Activated CD4-positive, alpha-beta memory T cell treated with anti-CD3 and anti-CD28 coated beads, Interleukin-2, amount 10 ng/mL, durations not matched to agents 7 days and 5 days (primary cell): ENCODE measurements around the gene CTXND1. TPM values are rescaled to one million over a fixed set of nuclear protein-coding genes. Genes with fewer than 3 reads are reported as not detected.
A peak's percentile ranks its signal among the peaks of the same experiment; 100 is the strongest.

ENCODE experiments used
- CTCF ChIA-PET: fragments of 350-600 bp; sonication (Branson Sonifier 250); formaldehyde crosslinking; loops from one replicate; lab custom pipeline; 2021; ENCODE audit warnings: antibody characterized with exemption, inconsistent platforms; lab: Charles Lee
- POLR2A ChIA-PET: fragments of 350-600 bp; sonication (Branson Sonifier 250); formaldehyde crosslinking; loops from one replicate; lab custom pipeline; 2021; ENCODE audit warnings: antibody characterized with exemption; lab: Charles Lee
- DNase-seq: peaks from one replicate; pipeline ENCODE4 v3.0.0-alpha.2; 2020
- H3K27ac Mint-ChIP-seq: one replicate; pipeline ENCODE4 v1.8.0; 2021; ENCODE audit warnings: mild to moderate bottlenecking, mixed read lengths
- H3K27me3 Mint-ChIP-seq: one replicate; pipeline ENCODE4 v1.8.0; 2021; ENCODE audit warnings: mixed read lengths
- H3K36me3 Mint-ChIP-seq: one replicate; pipeline ENCODE4 v1.8.0; 2021; ENCODE audit warnings: low read depth, mixed read lengths
- H3K4me1 Mint-ChIP-seq: one replicate; pipeline ENCODE4 v1.8.0; 2021; ENCODE audit warnings: mixed read lengths
- H3K4me3 Mint-ChIP-seq: one replicate; pipeline ENCODE4 v1.8.0; 2021; ENCODE audit warnings: mild to moderate bottlenecking, mixed read lengths
- H3K9me3 Mint-ChIP-seq: one replicate; pipeline ENCODE4 v1.8.0; 2021; ENCODE audit warnings: mixed read lengths
- total RNA-seq, 2 experiments: library from RNA; stranded (reverse); gene quantifications; one replicate each; pipeline ENCODE4 v1.2.3, GENCODE V29; 2021

CTXND1 gene
- total RNA-seq, 2 experiments from 2014 or later, result not detected

DNA sequence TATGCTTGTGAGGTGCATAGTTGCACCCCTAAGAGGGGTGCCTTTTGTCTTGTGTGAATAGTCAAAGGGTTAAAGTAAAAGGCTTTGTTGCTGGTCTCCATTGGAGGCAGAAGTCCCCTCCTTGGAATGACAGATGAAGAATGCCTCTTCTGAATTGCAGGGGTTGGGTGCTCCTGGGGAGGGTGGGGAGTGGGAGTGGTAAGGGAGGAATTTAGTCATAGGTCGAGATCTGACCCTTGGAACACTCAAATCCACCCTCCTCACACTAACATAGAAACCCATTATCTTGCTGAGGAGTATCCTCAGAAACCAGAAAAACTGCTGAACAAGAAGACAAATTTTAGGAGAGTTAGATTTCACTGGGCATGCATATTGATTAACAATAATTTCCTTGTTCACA is 4.7 kb downstream of the CTXND1 start:
- H3K27me3 Mint-ChIP-seq, result peaks cover 64% of the 10 kb centered on the region
- peaks cover 5% of the 10 kb centered on the region for H3K4me1 Mint-ChIP-seq
- no peak overlapping the region for H3K27ac Mint-ChIP-seq
- H3K36me3 Mint-ChIP-seq, result no peaks in the 10 kb centered on the region
- ChIA-PET CTCF (no interaction called here), POLR2A (no interaction called here)
- no peak overlapping the region for H3K4me3 Mint-ChIP-seq
- no peaks in the 10 kb centered on the region for H3K9me3 Mint-ChIP-seq
- DNase-seq, result no peak

DNA sequence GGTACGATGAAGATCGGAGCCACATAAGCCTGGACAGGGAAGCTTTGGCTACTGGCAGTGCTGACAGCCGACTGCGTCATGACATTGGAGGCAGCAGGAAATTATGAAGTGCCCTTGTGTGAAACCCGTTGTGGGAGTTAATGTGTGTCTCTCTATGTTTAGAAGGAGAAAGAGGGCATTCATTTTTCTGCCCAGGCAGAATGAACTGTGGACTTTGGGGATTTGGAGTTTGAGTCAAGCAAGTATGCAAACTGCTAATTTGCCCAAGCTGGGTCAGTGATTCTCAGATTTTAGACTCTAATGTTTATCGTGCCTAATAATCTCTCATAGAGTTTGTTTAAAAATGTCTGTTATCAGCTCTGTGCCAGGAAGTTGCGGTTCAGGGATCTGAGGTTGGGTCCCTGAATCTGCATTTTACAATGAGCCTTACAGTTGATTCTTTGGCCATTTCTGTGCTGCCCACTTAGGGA is 5.6 kb downstream of the CTXND1 start:
- POLR2A ChIA-PET, result no interaction called here

DNA sequence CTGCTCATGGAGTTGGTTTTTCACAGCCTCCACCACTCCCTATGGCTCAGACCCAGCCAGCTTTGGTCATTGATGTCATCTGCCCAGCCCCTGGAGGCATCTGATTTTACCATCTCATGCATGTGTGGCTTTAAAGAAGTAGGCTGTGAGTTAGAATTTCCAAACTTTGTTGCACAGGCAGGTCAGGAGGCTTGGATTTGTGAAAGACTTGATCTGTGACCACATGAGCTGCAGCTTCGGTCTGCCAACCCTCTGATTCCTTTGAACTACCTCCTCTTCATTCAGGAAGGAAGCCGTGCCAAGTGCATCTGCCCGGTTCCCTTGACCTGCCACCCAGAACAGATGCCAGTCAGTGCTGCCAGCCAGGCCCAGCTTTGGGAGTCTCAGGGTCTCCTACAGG is 9.2 kb downstream of the CTXND1 start:
- peaks cover 39% of the 10 kb centered on the region for H3K27me3 Mint-ChIP-seq
- H3K27ac Mint-ChIP-seq, result no peak overlapping the region
- POLR2A ChIA-PET, result no interaction called here
- DNase-seq, result no peak
- H3K4me1 Mint-ChIP-seq, result peaks cover 1% of the 10 kb centered on the region
- no peaks in the 10 kb centered on the region for H3K36me3 Mint-ChIP-seq
- CTCF ChIA-PET, result no interaction called here
- H3K9me3 Mint-ChIP-seq, result no peaks in the 10 kb centered on the region
- no peak overlapping the region for H3K4me3 Mint-ChIP-seq

More for the DNA sequence above, 5.6 kb downstream of the CTXND1 start:
- Mint-ChIP-seq H3K4me1 (peaks cover 5% of the 10 kb centered on the region), H3K36me3 (no peaks in the 10 kb centered on the region), H3K27ac (no peak overlapping the region), H3K9me3 (no peaks in the 10 kb centered on the region), H3K27me3 (peaks cover 61% of the 10 kb centered on the region), H3K4me3 (no peak overlapping the region)
- no peak for DNase-seq
- CTCF ChIA-PET, result no interaction called here

DNA sequence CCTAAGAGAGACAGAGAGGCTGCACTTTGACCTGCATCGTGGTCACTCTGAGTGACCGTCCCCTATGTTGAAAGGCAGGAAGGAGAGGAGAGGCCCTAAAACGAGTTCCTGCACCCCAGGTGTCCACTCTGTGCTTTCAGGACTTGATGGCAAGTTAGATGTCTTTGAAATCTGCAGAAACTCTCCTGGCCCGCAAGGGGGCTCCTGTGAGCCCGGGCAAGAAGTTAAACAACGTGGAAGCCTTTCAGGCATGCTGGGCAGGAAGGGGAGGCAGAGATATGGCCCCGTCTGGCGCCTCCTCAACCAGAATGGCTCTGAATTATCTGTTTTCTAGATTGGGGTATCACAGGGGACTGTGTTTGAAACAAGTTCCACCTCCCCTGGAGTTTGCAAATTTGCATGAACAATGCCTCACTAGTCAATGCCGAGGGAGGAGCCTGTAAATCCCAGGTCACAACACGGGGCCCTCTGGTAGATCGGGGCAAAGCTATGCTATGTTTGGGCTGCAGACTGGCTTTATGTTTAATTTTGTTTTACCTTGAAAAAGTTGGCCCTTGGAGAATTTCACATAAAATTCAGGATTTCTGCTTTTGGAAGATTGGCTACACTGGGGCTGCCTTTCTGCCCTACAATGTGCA is 9.8 kb downstream of the CTXND1 start:
- Mint-ChIP-seq H3K36me3 (no peaks in the 10 kb centered on the region), H3K4me3 (no peak overlapping the region), H3K27me3 (peaks cover 36% of the 10 kb centered on the region), H3K9me3 (no peaks in the 10 kb centered on the region), H3K27ac (no peak overlapping the region), H3K4me1 (peaks cover 1% of the 10 kb centered on the region)
- ChIA-PET CTCF (no interaction called here), POLR2A (no interaction called here)
- peak; percentile 25 for DNase-seq

DNA sequence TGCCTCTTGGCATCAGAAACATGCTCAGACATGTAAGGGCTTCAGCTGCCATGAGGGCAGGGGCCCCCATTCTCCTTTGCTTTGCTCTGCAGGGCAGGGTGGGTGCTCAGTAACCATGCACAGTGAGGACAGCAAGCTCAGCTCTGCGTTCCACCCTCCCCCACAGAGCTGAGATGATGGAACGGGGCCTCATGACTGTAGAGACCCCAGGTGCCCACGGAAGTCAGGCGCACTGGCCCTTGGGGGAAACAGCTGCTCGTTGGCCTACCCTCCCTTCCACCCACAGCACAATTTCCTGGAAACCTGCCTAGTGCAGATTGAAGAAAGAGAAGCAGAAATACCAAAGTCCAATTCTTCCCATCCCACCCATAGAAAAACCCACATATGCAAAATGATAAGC is 10.5 kb downstream of the CTXND1 start:
- H3K4me3 Mint-ChIP-seq, result no peak overlapping the region
- no peaks in the 10 kb centered on the region for H3K36me3 Mint-ChIP-seq
- ChIA-PET CTCF (no interaction called here), POLR2A (no interaction called here)
- no peaks in the 10 kb centered on the region for H3K9me3 Mint-ChIP-seq
- H3K27me3 Mint-ChIP-seq, result peaks cover 29% of the 10 kb centered on the region
- peaks cover 1% of the 10 kb centered on the region for H3K4me1 Mint-ChIP-seq
- H3K27ac Mint-ChIP-seq, result no peak overlapping the region
- DNase-seq, result no peak

DNA sequence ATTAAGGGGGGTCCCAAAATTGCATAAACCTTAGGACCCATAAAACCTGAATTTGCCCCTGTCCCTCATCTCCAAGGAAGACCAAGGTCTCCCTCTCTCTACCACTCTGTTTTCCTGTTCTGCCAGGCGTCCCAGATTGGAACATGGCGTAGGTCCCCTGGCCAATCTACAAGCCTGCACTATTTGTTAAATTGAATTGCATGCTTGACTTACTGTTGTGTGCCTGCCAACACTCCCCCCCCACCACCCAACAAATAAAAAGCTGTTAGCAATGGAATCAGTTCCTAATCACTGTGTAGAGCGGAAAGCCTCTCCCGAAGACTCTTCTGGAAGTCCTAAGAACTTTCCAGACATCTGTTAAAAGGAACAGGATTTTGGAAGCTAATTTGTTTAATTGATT is 11.7 kb downstream of the CTXND1 start:
- ChIA-PET CTCF (no interaction called here), POLR2A (no interaction called here)
- no peaks in the 10 kb centered on the region for H3K9me3 Mint-ChIP-seq
- H3K4me1 Mint-ChIP-seq, result peaks cover 1% of the 10 kb centered on the region
- H3K27me3 Mint-ChIP-seq, result peaks cover 22% of the 10 kb centered on the region
- H3K4me3 Mint-ChIP-seq, result no peak overlapping the region
- no peak for DNase-seq
- H3K27ac Mint-ChIP-seq, result no peak overlapping the region
- H3K36me3 Mint-ChIP-seq, result no peaks in the 10 kb centered on the region

DNA sequence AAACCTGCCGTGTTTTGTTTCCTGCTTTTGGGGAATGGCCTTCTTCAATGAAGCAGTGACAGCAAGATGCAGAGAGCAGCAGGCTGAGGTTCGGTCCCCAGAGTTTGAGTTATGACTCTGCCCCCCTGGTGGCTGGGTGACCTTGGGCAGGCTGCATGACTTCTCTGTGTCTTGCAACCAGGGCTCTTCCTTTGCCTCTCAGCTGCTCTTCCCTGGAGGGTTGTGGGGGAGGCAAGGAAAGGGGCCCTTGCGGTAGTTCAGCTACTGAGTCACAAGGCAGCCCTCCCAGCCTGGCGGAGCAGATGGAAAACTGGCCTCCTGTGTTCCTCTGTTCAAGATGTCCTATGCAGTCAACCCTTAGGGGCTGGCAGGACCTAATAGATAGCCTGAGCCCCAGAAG is 17.1 kb downstream of the CTXND1 start:
- no peak overlapping the region for H3K4me3 Mint-ChIP-seq
- no peaks in the 10 kb centered on the region for H3K36me3 Mint-ChIP-seq
- peak; percentile 51 for DNase-seq
- no peaks in the 10 kb centered on the region for H3K4me1 Mint-ChIP-seq
- CTCF ChIA-PET, result no interaction called here
- H3K27ac Mint-ChIP-seq, result no peak overlapping the region
- no peaks in the 10 kb centered on the region for H3K9me3 Mint-ChIP-seq
- POLR2A ChIA-PET, result no interaction called here
- peaks cover 10% of the 10 kb centered on the region for H3K27me3 Mint-ChIP-seq

DNA sequence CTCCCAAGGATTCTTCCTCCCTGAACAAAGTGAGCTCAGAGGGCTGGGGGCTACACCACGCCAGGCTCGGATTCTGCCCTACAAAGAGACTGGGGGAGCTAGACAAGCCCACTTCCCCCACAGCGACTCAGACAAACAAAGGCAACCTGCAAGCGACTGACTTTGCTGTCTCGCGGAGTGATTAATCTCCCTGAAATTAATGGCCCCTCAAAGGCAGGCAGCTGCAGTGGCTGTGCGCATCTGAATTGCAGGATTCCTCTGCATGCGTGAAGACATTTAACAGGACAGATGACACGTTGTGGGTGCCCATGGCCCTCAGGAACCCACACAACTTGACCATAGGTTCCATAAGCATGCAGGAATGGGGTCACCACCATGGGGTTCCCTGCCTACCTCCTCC is 18.4 kb downstream of the CTXND1 start:
- DNase-seq, result no peak
- Mint-ChIP-seq H3K4me1 (no peaks in the 10 kb centered on the region), H3K36me3 (no peaks in the 10 kb centered on the region), H3K27me3 (peaks cover 12% of the 10 kb centered on the region), H3K4me3 (no peak overlapping the region), H3K27ac (no peak overlapping the region), H3K9me3 (no peaks in the 10 kb centered on the region)
- POLR2A ChIA-PET, result no interaction called here
- CTCF ChIA-PET, result interaction anchor here (1.2 kb wide), 1 partner anchor 173 kb away, joined by 3 read pairs; no protein-coding TSS in a partner anchor

DNA sequence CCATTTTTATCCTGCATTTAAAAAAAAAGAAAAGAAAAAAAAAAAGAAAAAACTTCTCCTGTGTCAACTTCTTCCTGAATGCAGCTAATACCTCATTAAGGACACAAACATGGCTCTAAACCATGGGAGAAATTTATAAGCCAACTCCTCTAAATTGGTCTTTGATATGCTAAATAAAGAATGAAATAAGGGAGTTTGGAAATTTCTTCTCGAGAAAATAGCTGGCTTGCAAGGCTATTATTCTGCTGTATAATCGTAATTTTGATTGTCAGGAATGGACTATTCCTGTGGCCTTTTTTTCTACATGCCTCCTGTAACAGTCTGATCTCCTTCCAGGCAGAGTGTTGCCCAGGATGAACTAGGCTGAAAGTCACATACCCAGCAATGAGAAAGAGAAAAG is 20.6 kb downstream of the CTXND1 start:
- DNase-seq, result no peak
- H3K27me3 Mint-ChIP-seq, result peaks cover 31% of the 10 kb centered on the region
- ChIA-PET CTCF (no interaction called here), POLR2A (no interaction called here)
- H3K9me3 Mint-ChIP-seq, result no peaks in the 10 kb centered on the region
- H3K4me3 Mint-ChIP-seq, result no peak overlapping the region
- H3K4me1 Mint-ChIP-seq, result no peaks in the 10 kb centered on the region
- H3K36me3 Mint-ChIP-seq, result no peaks in the 10 kb centered on the region
- no peak overlapping the region for H3K27ac Mint-ChIP-seq

DNA sequence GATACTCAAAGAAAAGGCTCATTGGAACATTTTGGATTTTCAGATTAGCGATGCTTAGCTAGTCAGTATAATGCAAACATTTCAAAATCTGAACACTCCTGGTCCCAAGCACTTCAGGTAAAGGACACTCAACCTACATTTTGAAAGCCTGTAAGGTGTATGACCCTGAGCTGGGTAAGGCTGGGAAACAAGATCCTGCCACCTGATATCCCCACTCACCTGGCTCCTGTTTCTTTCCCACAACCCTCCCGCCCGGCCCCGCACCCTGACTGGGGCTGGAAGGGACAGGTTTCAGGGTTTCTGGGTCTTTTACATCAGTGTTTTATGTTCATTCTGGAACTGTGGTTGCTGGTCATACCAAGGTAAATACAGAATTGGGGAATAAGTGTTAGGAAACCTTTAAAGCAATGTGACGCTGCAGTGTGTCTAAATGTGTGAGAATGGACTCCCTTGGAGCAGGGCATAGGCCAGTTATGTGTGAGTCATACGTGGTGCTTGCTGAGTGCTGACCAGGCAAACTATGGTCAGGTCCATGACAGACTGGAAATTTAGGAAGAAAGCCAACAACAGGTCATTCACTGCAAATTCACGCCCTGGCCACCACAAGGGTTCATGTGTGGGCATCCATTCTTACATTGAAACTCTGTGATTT is 22.9 kb downstream of the CTXND1 start:
- Mint-ChIP-seq H3K9me3 (no peaks in the 10 kb centered on the region), H3K36me3 (no peaks in the 10 kb centered on the region), H3K4me1 (no peaks in the 10 kb centered on the region), H3K27ac (no peak overlapping the region), H3K27me3 (peaks cover 43% of the 10 kb centered on the region), H3K4me3 (no peak overlapping the region)
- no peak for DNase-seq
- CTCF ChIA-PET, result no interaction called here
- POLR2A ChIA-PET, result no interaction called here

DNA sequence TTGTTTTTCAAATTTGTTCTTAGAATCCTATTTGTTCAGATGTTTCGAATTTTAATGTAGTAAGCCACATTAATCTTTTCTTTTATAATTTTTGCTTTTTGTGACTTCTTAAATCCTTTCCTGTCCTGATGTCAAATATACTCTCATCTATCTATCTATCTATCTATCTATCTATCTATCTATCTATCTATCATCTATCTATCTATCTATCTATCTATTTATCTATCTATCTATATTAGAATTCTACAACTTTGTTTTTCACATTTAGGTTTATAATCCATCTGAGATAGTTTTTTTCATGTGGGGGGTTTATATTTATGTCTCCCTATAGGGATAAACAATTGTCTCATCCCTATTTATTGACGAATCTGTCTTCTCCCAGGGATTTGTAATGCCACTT is 32.1 kb downstream of the CTXND1 start:
- H3K27me3 Mint-ChIP-seq, result peaks cover 18% of the 10 kb centered on the region
- CTCF ChIA-PET, result no interaction called here
- no peak for DNase-seq
- H3K9me3 Mint-ChIP-seq, result no peaks in the 10 kb centered on the region
- POLR2A ChIA-PET, result no interaction called here
- no peak overlapping the region for H3K27ac Mint-ChIP-seq
- H3K4me1 Mint-ChIP-seq, result no peaks in the 10 kb centered on the region
- H3K4me3 Mint-ChIP-seq, result no peak overlapping the region
- no peaks in the 10 kb centered on the region for H3K36me3 Mint-ChIP-seq

DNA sequence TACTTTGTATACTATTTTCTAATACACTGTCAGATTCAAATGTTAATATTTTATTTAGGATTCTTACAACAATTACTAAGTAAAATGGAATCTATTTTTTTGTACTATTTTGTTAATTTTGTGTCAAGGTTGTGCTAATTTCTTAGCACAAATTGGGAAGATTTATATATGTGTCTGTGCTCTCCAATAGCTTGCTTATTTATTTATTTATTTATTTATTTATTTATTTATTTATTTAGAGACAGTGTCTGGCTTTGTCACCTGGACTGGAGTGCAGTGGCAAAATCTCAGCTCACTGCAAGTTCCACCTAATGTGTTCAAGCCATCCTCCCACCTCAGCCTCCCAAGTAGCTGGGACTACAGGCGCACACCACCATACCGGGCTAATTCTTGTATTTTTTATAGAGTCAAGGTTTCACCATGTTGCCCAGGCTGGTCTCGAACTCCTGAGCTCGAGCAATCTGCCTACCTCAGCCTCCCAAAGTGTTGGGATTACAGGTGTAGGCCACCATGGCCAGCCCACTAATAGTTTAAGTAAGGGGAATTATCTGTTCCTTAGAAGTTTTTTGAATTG is 34.6 kb downstream of the CTXND1 start:
- Mint-ChIP-seq H3K36me3 (no peaks in the 10 kb centered on the region), H3K9me3 (no peaks in the 10 kb centered on the region), H3K4me3 (no peak overlapping the region)

DNA sequence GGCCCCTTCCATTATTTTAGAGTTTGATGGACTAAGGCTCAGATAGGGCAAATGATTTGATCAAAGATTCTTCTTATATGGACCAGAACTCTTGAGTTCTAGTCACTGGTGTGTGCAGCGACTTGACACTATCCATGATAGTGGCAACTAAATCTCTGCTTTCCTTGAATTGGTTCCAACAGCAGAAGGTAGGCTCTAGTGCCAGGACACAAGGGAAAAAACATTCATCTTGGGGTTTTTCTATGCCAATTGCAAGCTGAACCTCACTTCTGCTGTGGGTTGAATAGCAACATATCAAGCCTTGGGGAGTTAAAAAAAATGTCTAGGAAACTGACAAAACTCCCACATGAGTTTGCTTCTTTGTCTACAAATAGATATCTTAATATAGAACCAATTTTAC is 35.1 kb downstream of the CTXND1 start:
- peaks cover 18% of the 10 kb centered on the region for H3K27me3 Mint-ChIP-seq
- no peaks in the 10 kb centered on the region for H3K36me3 Mint-ChIP-seq
- no peak overlapping the region for H3K4me3 Mint-ChIP-seq
- H3K27ac Mint-ChIP-seq, result no peak overlapping the region
- no peaks in the 10 kb centered on the region for H3K9me3 Mint-ChIP-seq
- ChIA-PET CTCF (no interaction called here), POLR2A (no interaction called here)
- no peak for DNase-seq
- H3K4me1 Mint-ChIP-seq, result no peaks in the 10 kb centered on the region

More for the DNA sequence above, 34.6 kb downstream of the CTXND1 start:
- ChIA-PET CTCF (no interaction called here), POLR2A (no interaction called here)
- Mint-ChIP-seq H3K27ac (no peak overlapping the region), H3K4me1 (no peaks in the 10 kb centered on the region), H3K27me3 (peaks cover 16% of the 10 kb centered on the region)
- no peak for DNase-seq

DNA sequence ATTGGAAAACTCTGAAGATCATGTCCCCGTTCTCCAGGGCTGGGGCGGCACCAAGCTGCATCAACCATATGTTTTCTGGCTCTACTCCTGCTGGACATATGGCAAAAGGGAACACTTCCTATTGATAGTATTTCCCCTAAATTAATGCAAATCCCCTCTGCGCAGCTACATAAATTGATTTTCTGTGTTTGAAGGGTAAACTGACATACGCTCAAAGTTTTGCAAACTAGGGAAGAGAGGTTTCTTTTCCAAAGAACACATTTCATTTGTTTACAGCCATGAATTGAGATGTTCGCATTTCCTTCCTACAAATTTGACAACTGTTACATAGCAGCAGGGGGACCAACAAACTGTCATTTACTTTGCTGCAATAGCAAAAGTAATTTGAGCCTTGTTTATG is 35.9 kb downstream of the CTXND1 start:
- ChIA-PET POLR2A (no interaction called here), CTCF (no interaction called here)
- H3K4me3 Mint-ChIP-seq, result no peak overlapping the region
- H3K27me3 Mint-ChIP-seq, result peaks cover 18% of the 10 kb centered on the region
- H3K36me3 Mint-ChIP-seq, result no peaks in the 10 kb centered on the region
- no peak overlapping the region for H3K27ac Mint-ChIP-seq
- H3K4me1 Mint-ChIP-seq, result no peaks in the 10 kb centered on the region
- DNase-seq, result no peak
- H3K9me3 Mint-ChIP-seq, result no peaks in the 10 kb centered on the region
